K562 (cell line): ENCODE measurements around the gene RGS3. TPM values are rescaled to one million over a fixed set of nuclear protein-coding genes. Genes with fewer than 3 reads are reported as not detected.

Experiments used
- ATAC-seq: fragments of 200-7000 bp; cut with Tn5 transposase; 3 replicates; pipeline ENCODE4 v1.9.1; 2020; ENCODE audit warnings: moderate library complexity
- BruUV-seq: library from RNA; stranded (reverse); fragments of 400-500 nt; replicated peaks from 2 replicates; lab custom pipeline; 2021; lab: Mats Ljungman, UMichigan
- CTCF ChIA-PET: fragments of 300-600 bp; formaldehyde crosslinking; extraction: SDS; loops from one replicate; lab custom pipeline; 2021; ENCODE audit warnings: low intra/inter-chr PET ratio; lab: Yijun Ruan, JAX
- POLR2A ChIA-PET: fragments of 300-600, 350-650 bp; sonication (Branson Sonifier 250); formaldehyde crosslinking; extraction: SDS; loops from one replicate; lab custom pipeline; 2021; ENCODE audit warnings: antibody characterized with exemption, inconsistent platforms; lab: Yijun Ruan, JAX
- DNase-seq, 4 experiments: peaks; one replicate each; pipeline versions ENCODE4 v3.0.0 to v3.0.0-alpha.2; 2011 to 2018; ENCODE audit warnings: low spot score in 3 of 4, mixed read lengths in 3 of 4; ENCODE audit errors: extremely low read depth in 1 of 4
- FAIRE-seq: peaks from 2 replicates; lab custom pipeline; 2011; peaks lifted over from hg19 to GRCh38; lab: Jason Lieb, UNC
- H2AFZ ChIP-seq: 2 replicates; pipeline ENCODE4 v1.6.0; 2011; ENCODE audit warnings: low read depth, low read length, control low read depth, inconsistent platforms
- H3K27ac ChIP-seq: fragments of 200-600 bp; 3 replicates; pipeline ENCODE4 v1.8.0; 2011; ENCODE audit warnings: low read depth, mild to moderate bottlenecking, control low read depth, inconsistent platforms, low read length, moderate library complexity, mixed read lengths; ENCODE audit errors: extremely low read depth
- H3K27me3 ChIP-seq, 2 experiments: fragments of 300-600 bp in 1 of 2; 2 replicates in 1 of 2; 3 replicates in 1 of 2; pipeline versions ENCODE4 v1.6.0 to v1.8.0; 2011; ENCODE audit warnings: inconsistent platforms in 2 of 2, low read length in 2 of 2, mild to moderate bottlenecking in 1 of 2, mixed read lengths in 1 of 2, moderate library complexity in 1 of 2; ENCODE audit not compliant: control insufficient read depth in 2 of 2, insufficient read depth in 2 of 2
- H3K36me3 ChIP-seq: fragments of 300-600 bp; 3 replicates; pipeline ENCODE4 v1.8.0; 2011; ENCODE audit warnings: mild to moderate bottlenecking, low read length, inconsistent platforms; ENCODE audit not compliant: control insufficient read depth, insufficient read depth
- H3K4me1 ChIP-seq, 2 experiments: fragments of 200-600 bp in 1 of 2; replicated peaks in 1 of 2; 2 replicates in 1 of 2; 3 replicates in 1 of 2; pipeline versions ENCODE4 v1.5.1 to v1.8.0; 2011; ENCODE audit warnings: inconsistent platforms in 2 of 2, low read length in 2 of 2, mild to moderate bottlenecking in 1 of 2, mixed read lengths in 1 of 2, moderate library complexity in 1 of 2; ENCODE audit not compliant: control insufficient read depth in 2 of 2, insufficient read depth in 2 of 2
- H3K4me2 ChIP-seq: 2 replicates; pipeline ENCODE4 v1.6.1; 2011; ENCODE audit warnings: low read length, control low read depth, inconsistent platforms, mixed read lengths; ENCODE audit not compliant: insufficient read depth
- H3K4me3 ChIP-seq: fragments of 200-600 bp; sonication (generic), shearing (Covaris generic); 2 replicates; pipeline ENCODE4 v1.5.1; 2016; ENCODE audit warnings: control low read depth, inconsistent platforms
- H3K79me2 ChIP-seq: fragments of 200-600 bp; 3 replicates; pipeline ENCODE4 v1.8.0; 2011; ENCODE audit warnings: low read length, inconsistent platforms; ENCODE audit not compliant: control insufficient read depth, insufficient read depth
- H3K9ac ChIP-seq, 2 experiments: 2 replicates each; pipeline versions ENCODE4 v1.6.0 to v1.6.1; 2011; ENCODE audit warnings: low read depth in 2 of 2, low read length in 2 of 2, control low read depth in 1 of 2, inconsistent platforms in 1 of 2, mild to moderate bottlenecking in 1 of 2, mixed read lengths in 1 of 2; ENCODE audit not compliant: insufficient read depth in 1 of 2
- H3K9me1 ChIP-seq: one replicate; pipeline ENCODE4 v1.6.0; 2011; ENCODE audit warnings: inconsistent platforms, mild to moderate bottlenecking, low read length, moderate library complexity; ENCODE audit not compliant: control insufficient read depth, insufficient read depth
- H3K9me3 ChIP-seq: replicated peaks from 2 replicates; pipeline ENCODE4 v1.5.1; 2011; ENCODE audit warnings: low read depth, low read length, inconsistent platforms; ENCODE audit not compliant: control insufficient read depth, insufficient read depth
- H4K20me1 ChIP-seq: replicated peaks from 2 replicates; pipeline ENCODE4 v1.6.1; 2011; ENCODE audit warnings: low read length, inconsistent platforms, mixed read lengths; ENCODE audit not compliant: control insufficient read depth, insufficient read depth
- ADNP ChIP-seq: fragments of 200-800 bp; sonication (Bioruptor generic); IDR thresholded peaks from 2 replicates; pipeline ENCODE4 v1.6.1; 2016; ENCODE audit warnings: missing genetic modification characterization, missing compliant biosample characterization
- BHLHE40 ChIP-seq: IDR thresholded peaks from 2 replicates; pipeline ENCODE4 v1.6.1; 2011; ENCODE audit warnings: low read length, improper control_type of control experiment
- EP300 ChIP-seq: IDR thresholded peaks from 2 replicates; pipeline ENCODE4 v1.6.1; 2012; ENCODE audit warnings: low read length, improper control_type of control experiment
- HOMEZ ChIP-seq: fragments of 250-450 bp; sonication (Bioruptor Pico); IDR thresholded peaks from 2 replicates; pipeline ENCODE4 v1.4.0; 2020; ENCODE audit warnings: mild to moderate bottlenecking, moderate library complexity
- IFI16 ChIP-seq: fragments of 250-450 bp; sonication (Bioruptor Pico); IDR thresholded peaks from 2 replicates; pipeline ENCODE4 v2.1.2; 2022; ENCODE audit warnings: mild to moderate bottlenecking, inconsistent platforms
- MIER1 ChIP-seq: fragments of 450-650 bp; IDR thresholded peaks from 2 replicates; pipeline ENCODE4 v1.6.1; 2016; ENCODE audit warnings: antibody characterized with exemption, mild to moderate bottlenecking, low read depth
- POLR3G ChIP-seq: IDR thresholded peaks from 2 replicates; pipeline ENCODE4 v1.6.1; 2011; ENCODE audit not compliant: insufficient read length, insufficient replicate concordance; ENCODE audit errors: extremely low read depth
- SAFB2 ChIP-seq: fragments of 200-400 bp; formaldehyde crosslinking; IDR thresholded peaks from 2 replicates; pipeline ENCODE4 v1.6.1; 2018; ENCODE audit warnings: borderline replicate concordance, low read length, low read depth, moderate library complexity; ENCODE audit not compliant: severe bottlenecking
- SOX6 ChIP-seq: fragments of 450-650 bp; IDR thresholded peaks from 2 replicates; pipeline ENCODE4 v1.6.1; 2014; ENCODE audit warnings: mild to moderate bottlenecking
- TCF7L2 ChIP-seq: fragments of 150-350 bp; IDR thresholded peaks from 2 replicates; pipeline ENCODE4 v1.6.1; 2016; ENCODE audit warnings: low read depth, mild to moderate bottlenecking, low read length, moderate library complexity
- XRCC3 ChIP-seq: fragments of 450-650 bp; IDR thresholded peaks from 2 replicates; pipeline ENCODE4 v1.6.1; 2017; ENCODE audit warnings: mild to moderate bottlenecking, moderate library complexity
- YBX1 ChIP-seq: fragments of 450-650 bp; IDR thresholded peaks from 2 replicates; pipeline ENCODE4 v1.7.1; 2016; ENCODE audit warnings: mild to moderate bottlenecking
- ZBTB43 ChIP-seq: sonication (generic); formaldehyde crosslinking; IDR thresholded peaks from 2 replicates; pipeline ENCODE4 v1.8.0; 2023; ENCODE audit warnings: mild to moderate bottlenecking, missing genetic modification reagents
- ZFPM2 ChIP-seq: fragments of 250-450 bp; sonication (Bioruptor Pico); IDR thresholded peaks from 2 replicates; pipeline ENCODE4 v1.5.1; 2022; ENCODE audit warnings: mild to moderate bottlenecking
- WGBS: fragments of 100-300 bp; shearing (Covaris generic); methylation state at CpG from one replicate; pipeline ENCODE4 v1.1.6; 2016; ENCODE audit warnings: low coverage, mixed read lengths; ENCODE audit not compliant: insufficient coverage; ENCODE audit errors: missing lambda C conversion rate; 5-methylcytosine and 5-hydroxymethylcytosine counted together
- in situ Hi-C: fragments of 300-500 bp; cut with MboI; formaldehyde crosslinking; loops from 4 replicates; pipeline ENCODE4 v1.15.0; 2018; ENCODE audit warnings: inconsistent platforms, mixed read lengths
- intact Hi-C: fragments of 100-400 bp; cut with micrococcal nuclease; formaldehyde crosslinking; loops from 2 replicates; pipeline ENCODE4 v1.14.2; 2022
- polyA plus RNA-seq, 8 experiments: library from polyadenylated mRNA; depleted of rRNA in 4 of 8; stranded (reverse) in 5 of 8; unstranded in 3 of 8; fragments of >200 nt; fragmentation: Nextera tagmentation in 2 of 8; fragmentation: Illumina TruSeq in 1 of 8; extraction: Ambion mirVana in 2 of 8; extraction: Trizol in 1 of 8; gene quantifications; 2 replicates each; pipeline versions ENCODE4 v1.2.1 to v1.2.3, GENCODE V29; 2011 to 2014; ENCODE audit warnings: inconsistent platforms in 1 of 8, missing spikeins in 1 of 8
- total RNA-seq, 7 experiments: library from RNA; depleted of rRNA in 6 of 7; stranded (reverse); fragments of >200 nt in 6 of 7; fragmentation: Illumina TruSeq in 2 of 7; extraction: Trizol in 2 of 7; gene quantifications; 2 replicates each; pipeline versions ENCODE4 v1.2.1 to v1.2.3, GENCODE V29; 2011 to 2021; ENCODE audit warnings: low replicate concordance in 1 of 7
- TF ChIP-seq, protein P1 (sequence below): sonication (generic); IDR thresholded peaks from 2 replicates; pipeline ENCODE4 v1.6.1; 2016

Gene RGS3
- total and polyA plus RNA-seq, 9 of the 15 experiments (the other 6 are each of a cell fraction or from before 2014, with no cell fraction given) = 0.08 to 2.9 (median 0.95) TPM

- Histone ChIP-seq H3K4me2 (no peak overlapping the region), H3K9me3 (no peaks in the 10 kb centered on the region), H2AFZ (no peak overlapping the region), H3K4me1 (peaks cover 0 to 8% of the 10 kb centered on the region in 2 experiments; a peak in 1 of 5 replicates), H3K9me1 (no peaks in the 10 kb centered on the region), H3K36me3 (no peaks in the 10 kb centered on the region), H3K27ac (no peak overlapping the region), H4K20me1 (no peaks in the 10 kb centered on the region; the same call in 1 of the 2 replicates), H3K4me3 (no peak overlapping the region), H3K79me2 (no peaks in the 10 kb centered on the region), H3K9ac (no peak overlapping the region), H3K27me3 (peaks cover 60 to 90% of the 10 kb centered on the region in 2 experiments)
- ATAC-seq (no peak), FAIRE-seq (no peak), DNase-seq (no peak)
- BruUV-seq = no TSS peak
- in situ Hi-C loops = no loop called here
- WGBS = 4% methylated on average over 7 of the region's 7 CpGs
- CTCF ChIA-PET = no interaction called here
- intact Hi-C loops = no loop called here
- POLR2A ChIA-PET = interaction anchor here (0.6 to 1.1 kb wide), 2 partner anchors 16 to 237 kb away, joined by 4 to 5 read pairs; no protein-coding TSS in a partner anchor
- TF ChIP-seq IFI16 (CRISPR knock-in tag) (no peak), BHLHE40 (no peak), MIER1 (no peak), TCF7L2 (no peak), ZBTB43 (no peak), ADNP (tag) (no peak), ZFPM2 (CRISPR knock-in tag) (no peak), POLR3G (no peak), HOMEZ (CRISPR knock-in tag) (no peak), SOX6 (no peak), EP300 (no peak), SAFB2 (no peak), XRCC3 (no peak), YBX1 (no peak)
- TF ChIP-seq, protein P1, sequence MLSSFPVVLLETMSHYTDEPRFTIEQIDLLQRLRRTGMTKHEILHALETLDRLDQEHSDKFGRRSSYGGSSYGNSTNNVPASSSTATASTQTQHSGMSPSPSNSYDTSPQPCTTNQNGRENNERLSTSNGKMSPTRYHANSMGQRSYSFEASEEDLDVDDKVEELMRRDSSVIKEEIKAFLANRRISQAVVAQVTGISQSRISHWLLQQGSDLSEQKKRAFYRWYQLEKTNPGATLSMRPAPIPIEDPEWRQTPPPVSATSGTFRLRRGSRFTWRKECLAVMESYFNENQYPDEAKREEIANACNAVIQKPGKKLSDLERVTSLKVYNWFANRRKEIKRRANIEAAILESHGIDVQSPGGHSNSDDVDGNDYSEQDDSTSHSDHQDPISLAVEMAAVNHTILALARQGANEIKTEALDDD = no peak
Observed at GRCh38 chr9:113509463-113509862, 45.9 kb downstream of the RGS3 start.
